ENCODE measurements around the gene PXYLP1. TPM values are rescaled to one million over a fixed set of nuclear protein-coding genes. Genes with fewer than 3 reads are reported as not detected.

PXYLP1 gene
- total RNA-seq, 1 experiment from 2014 or later = 11.3 TPM

DNA sequence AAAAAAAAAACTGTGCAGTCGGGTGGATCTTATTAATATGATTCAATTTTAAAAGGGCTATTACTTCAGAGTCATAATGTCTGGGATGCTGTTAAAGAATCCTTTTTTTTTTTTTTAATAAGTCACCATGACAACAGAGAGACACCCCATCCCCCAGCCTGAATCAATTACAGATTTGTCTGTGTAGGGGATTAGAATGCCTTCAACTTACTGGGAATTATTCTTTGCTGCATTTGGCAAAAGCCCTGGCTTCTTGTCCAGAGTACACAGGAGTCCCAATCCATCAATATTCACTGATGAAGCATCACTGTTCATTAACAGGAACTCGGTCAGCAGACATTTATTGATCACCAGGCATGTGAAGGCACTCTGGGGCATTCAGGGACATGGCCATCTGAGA lies 12.7 kb upstream of the PXYLP1 start:
- no peaks in the 10 kb centered on the region for H3K4me1 ChIP-seq (ENCODE audit: insufficient read depth, low read length, poor library complexity, severe bottlenecking)
- H3K4me3 ChIP-seq (ENCODE audit: low read depth, low read length, poor library complexity, severe bottlenecking) = no peak overlapping the region
- TF ChIP-seq CTCF (conservative IDR thresholded peaks at IDR 0.05; ENCODE audit: low read depth, low read length) = no peak
- no peak for TF ChIP-seq EZH2 (IDR thresholded peaks at IDR 0.05; ENCODE audit: borderline replicate concordance, low read depth, low read length, poor library complexity, severe bottlenecking)
- H3K27me3 ChIP-seq (replicated peaks; ENCODE audit: insufficient read depth, low read depth, low read length, poor library complexity) = no peaks in the 10 kb centered on the region
- DNase-seq (ENCODE audit: low spot score) = no peak
- no peaks in the 10 kb centered on the region for H3K36me3 ChIP-seq (ENCODE audit: insufficient read depth, low read length, poor library complexity, severe bottlenecking)
- no peak overlapping the region for H3K27ac ChIP-seq (ENCODE audit: low read depth, low read length, poor library complexity, severe bottlenecking)
- peaks cover 7% of the 10 kb centered on the region for H3K9me3 ChIP-seq (ENCODE audit: low read depth, low read length, poor library complexity, severe bottlenecking)
- POLR2A ChIA-PET (ENCODE audit: low non-redundant PET) = no interaction called here
- BruUV-seq (replicated peaks) = no TSS peak
- CTCF ChIA-PET = no interaction called here
- intact Hi-C loops (cut with micrococcal nuclease; ENCODE audit: unreplicated experiment) = no loop called here

DNA sequence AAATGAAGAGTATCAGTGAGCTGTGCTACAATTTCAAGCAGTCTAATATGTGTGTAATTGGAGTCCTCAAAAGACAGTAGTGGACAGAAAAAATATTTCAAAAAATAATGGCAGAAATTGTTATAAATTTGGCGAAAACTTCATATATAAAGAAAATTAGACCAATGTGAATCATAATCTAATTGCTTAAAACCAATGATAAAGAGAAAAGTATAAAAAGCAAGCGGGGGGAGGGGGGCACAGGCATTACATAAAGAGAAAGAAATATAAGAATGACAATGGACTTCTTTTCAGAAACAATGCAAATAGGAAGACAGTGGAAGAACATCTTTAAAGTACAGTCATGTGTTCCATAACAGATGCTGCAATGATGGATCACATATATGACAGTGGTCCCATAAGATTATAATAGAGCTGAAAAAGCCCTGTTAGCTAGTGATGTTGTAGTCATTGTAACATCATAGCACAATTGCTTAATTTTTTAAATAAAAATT lies 7.9 kb upstream of the PXYLP1 start:
- BruUV-seq (replicated peaks) = no TSS peak
- TF ChIP-seq EZH2 (IDR thresholded peaks at IDR 0.05; ENCODE audit: borderline replicate concordance, low read depth, low read length, poor library complexity, severe bottlenecking) (no peak), CTCF (conservative IDR thresholded peaks at IDR 0.05; ENCODE audit: low read depth, low read length) (no peak)
- no peak overlapping the region for H3K27ac ChIP-seq (ENCODE audit: low read depth, low read length, poor library complexity, severe bottlenecking)
- no peaks in the 10 kb centered on the region for H3K27me3 ChIP-seq (replicated peaks; ENCODE audit: insufficient read depth, low read depth, low read length, poor library complexity)
- H3K4me1 ChIP-seq (ENCODE audit: insufficient read depth, low read length, poor library complexity, severe bottlenecking) = peaks cover 13% of the 10 kb centered on the region
- H3K4me3 ChIP-seq (ENCODE audit: low read depth, low read length, poor library complexity, severe bottlenecking) = no peak overlapping the region
- intact Hi-C loops (cut with micrococcal nuclease; ENCODE audit: unreplicated experiment) = no loop called here
- H3K36me3 ChIP-seq (ENCODE audit: insufficient read depth, low read length, poor library complexity, severe bottlenecking) = no peaks in the 10 kb centered on the region
- DNase-seq (ENCODE audit: low spot score) = no peak
- ChIA-PET POLR2A (ENCODE audit: low non-redundant PET) (no interaction called here), CTCF (no interaction called here)
- H3K9me3 ChIP-seq (ENCODE audit: low read depth, low read length, poor library complexity, severe bottlenecking) = peaks cover 11% of the 10 kb centered on the region

- Histone ChIP-seq H3K9me3 (ENCODE audit: low read depth, low read length, poor library complexity, severe bottlenecking) (peaks cover 11% of the 10 kb centered on the region), H3K27me3 (replicated peaks; ENCODE audit: insufficient read depth, low read depth, low read length, poor library complexity) (no peaks in the 10 kb centered on the region), H3K4me1 (ENCODE audit: insufficient read depth, low read length, poor library complexity, severe bottlenecking) (peaks cover 13% of the 10 kb centered on the region), H3K27ac (ENCODE audit: low read depth, low read length, poor library complexity, severe bottlenecking) (no peak overlapping the region), H3K36me3 (ENCODE audit: insufficient read depth, low read length, poor library complexity, severe bottlenecking) (no peaks in the 10 kb centered on the region), H3K4me3 (ENCODE audit: low read depth, low read length, poor library complexity, severe bottlenecking) (no peak overlapping the region)
- no TSS peak for BruUV-seq (replicated peaks)
- no peak for DNase-seq (ENCODE audit: low spot score)
- ChIA-PET POLR2A (ENCODE audit: low non-redundant PET) (no interaction called here), CTCF (no interaction called here)
- TF ChIP-seq CTCF (conservative IDR thresholded peaks at IDR 0.05; ENCODE audit: low read depth, low read length) (no peak), EZH2 (IDR thresholded peaks at IDR 0.05; ENCODE audit: borderline replicate concordance, low read depth, low read length, poor library complexity, severe bottlenecking) (no peak)
- intact Hi-C loops (cut with micrococcal nuclease; ENCODE audit: unreplicated experiment) = no loop called here
Measured at GRCh38 chr3:141225939-141226338, 5.7 kb upstream of the PXYLP1 start.

All from A673 (cell line).